BJ (cell line): ENCODE measurements around the gene NR5A2. TPM values are rescaled to one million over a fixed set of nuclear protein-coding genes. Genes with fewer than 3 reads are reported as not detected.

Source experiments
- CTCF ChIA-PET: fragments of 350-600 bp; formaldehyde crosslinking; extraction: SDS; loops from one replicate; lab custom pipeline; 2021; ENCODE audit warnings: antibody characterized with exemption, inconsistent platforms; lab: Yijun Ruan, JAX
- POLR2A ChIA-PET: fragments of 300-600 bp; sonication (Branson Sonifier 250); formaldehyde crosslinking; extraction: SDS; loops from one replicate; lab custom pipeline; 2021; ENCODE audit warnings: antibody characterized with exemption; lab: Charles Lee
- DNase-seq: peaks from one replicate; pipeline ENCODE4 v3.0.0-alpha.2; 2011; ENCODE audit warnings: low read depth
- H3K27me3 ChIP-seq: 2 replicates; pipeline ENCODE4 v1.6.0; 2011; ENCODE audit warnings: low read length; ENCODE audit not compliant: control insufficient read depth, insufficient read depth
- H3K36me3 ChIP-seq: 2 replicates; pipeline ENCODE4 v1.5.1; 2011; ENCODE audit warnings: low read length; ENCODE audit not compliant: control insufficient read depth, insufficient read depth
- H3K4me3 ChIP-seq: 2 replicates; pipeline ENCODE4 v1.5.1; 2011; ENCODE audit warnings: low read depth, mild to moderate bottlenecking, control low read depth, low read length
- CTCF ChIP-seq: IDR thresholded peaks from 2 replicates; pipeline ENCODE4 v1.5.1; 2011; ENCODE audit warnings: low read depth, mild to moderate bottlenecking, control low read depth, inconsistent platforms, low read length, moderate library complexity; ENCODE audit not compliant: insufficient read depth
- polyA plus RNA-seq: library from polyadenylated mRNA; depleted of rRNA; stranded (reverse); fragments of >200 nt; gene quantifications from 2 replicates; pipeline ENCODE4 v1.2.3, GENCODE V29; 2011

NR5A2 gene
- polyA plus RNA-seq, 1 experiment = 0.12 TPM

- TF ChIP-seq CTCF = no peak
- Histone ChIP-seq H3K36me3 (no peaks in the 10 kb centered on the region), H3K27me3 (no peaks in the 10 kb centered on the region; the same call in 1 of the 2 replicates), H3K4me3 (no peak overlapping the region)
- POLR2A ChIA-PET = no interaction called here
- CTCF ChIA-PET = no interaction called here
- no peak for DNase-seq
Observed at GRCh38 chr1:200198236-200198635, 170.7 kb downstream of the NR5A2 start.

- DNase-seq = no peak
- POLR2A ChIA-PET = no interaction called here
- Histone ChIP-seq H3K36me3 (no peaks in the 10 kb centered on the region), H3K27me3 (no peaks in the 10 kb centered on the region; the same call in 1 of the 2 replicates), H3K4me3 (no peak overlapping the region)
- CTCF ChIA-PET = no interaction called here
- no peak for TF ChIP-seq CTCF
Observed at GRCh38 chr1:200205216-200205995, 177.9 kb downstream of the NR5A2 start.

- no peaks in the 10 kb centered on the region for H3K36me3 ChIP-seq
- no peak overlapping the region for H3K4me3 ChIP-seq
- CTCF ChIA-PET = interaction anchor here (0.5 to 1.1 kb wide), 2 partner anchors 13 to 72 kb away, joined by 3 to 4 read pairs; no protein-coding TSS in a partner anchor
- DNase-seq = no peak
- H3K27me3 ChIP-seq = no peaks in the 10 kb centered on the region
- POLR2A ChIA-PET = no interaction called here
- TF ChIP-seq CTCF = no peak
Observed at GRCh38 chr1:200206340-200206739, 178.8 kb downstream of the NR5A2 start.

GRCh38 chr1:200206761-200207160 lies 179.3 kb downstream of the NR5A2 start:
- DNase-seq = no peak
- TF ChIP-seq CTCF = no peak
- ChIA-PET CTCF (interaction anchor here (0.5 to 1.1 kb wide), 2 partner anchors 12 to 72 kb away, joined by 3 to 4 read pairs; no protein-coding TSS in a partner anchor), POLR2A (no interaction called here)
- Histone ChIP-seq H3K4me3 (no peak overlapping the region), H3K27me3 (no peaks in the 10 kb centered on the region), H3K36me3 (no peaks in the 10 kb centered on the region)

GRCh38 chr1:200207711-200208126 lies 180.2 kb downstream of the NR5A2 start:
- TF ChIP-seq CTCF = no peak
- ChIA-PET POLR2A (no interaction called here), CTCF (interaction anchor here (1.0 to 1.1 kb wide), 2 partner anchors 51 to 71 kb away, joined by 3 read pairs; no protein-coding TSS in a partner anchor)
- no peaks in the 10 kb centered on the region for H3K27me3 ChIP-seq
- no peak for DNase-seq
- no peak overlapping the region for H3K4me3 ChIP-seq
- no peaks in the 10 kb centered on the region for H3K36me3 ChIP-seq
